HG02938 (cell line): ENCODE data around the gene CCSER2.
"Not testable (repeated sequence)": the region's sequence is repeated elsewhere in the genome, so short reads cannot be mapped to it uniquely, and the experiment has no call there.

Experiments used
- ATAC-seq: cut with Tn5 transposase; IDR thresholded peaks from one replicate; pipeline ENCODE4 v1.9.1; 2021; ENCODE audit warnings: mild to moderate bottlenecking, moderate library complexity; ENCODE audit not compliant: unreplicated experiment

Gene CCSER2

DNA sequence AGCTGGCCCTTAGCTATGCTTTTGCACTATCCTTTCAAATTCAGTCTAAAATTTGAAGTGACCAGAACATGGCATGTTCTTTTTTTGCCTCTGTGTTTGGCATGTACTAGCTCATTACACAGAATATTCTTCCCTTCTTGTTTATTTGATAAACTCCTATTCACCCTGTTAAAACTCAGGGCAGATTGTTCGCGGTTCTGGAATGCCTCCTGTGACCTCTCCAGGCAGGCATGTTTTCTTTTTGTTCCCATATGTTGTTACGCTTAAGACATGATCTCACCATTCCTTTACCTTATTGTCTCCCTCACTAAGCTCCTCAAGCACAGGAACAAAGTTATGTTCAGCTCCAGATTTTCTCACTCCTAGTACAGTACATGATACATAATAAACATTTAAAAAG lies 181.7 kb downstream of the CCSER2 start:
- no peak for ATAC-seq

DNA sequence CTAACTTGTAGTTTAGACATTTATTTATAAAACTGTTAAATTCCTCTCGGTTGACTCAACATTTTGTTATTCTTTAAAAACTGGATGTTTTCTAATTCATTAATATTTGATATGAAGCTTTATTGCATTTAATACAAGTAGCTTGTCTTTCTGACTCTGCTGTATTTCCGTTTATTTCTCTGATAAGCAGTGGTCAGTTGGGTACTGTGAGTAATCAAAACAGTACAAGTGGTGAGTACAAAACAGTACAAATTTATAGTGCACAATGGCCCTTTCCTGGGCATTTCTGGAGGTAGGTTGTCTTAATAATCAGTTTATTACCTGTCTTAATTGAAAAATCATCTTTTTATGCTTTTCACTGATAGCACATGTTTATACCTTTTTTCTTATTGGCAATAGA lies 182.7 kb downstream of the CCSER2 start:
- no peak for ATAC-seq

DNA sequence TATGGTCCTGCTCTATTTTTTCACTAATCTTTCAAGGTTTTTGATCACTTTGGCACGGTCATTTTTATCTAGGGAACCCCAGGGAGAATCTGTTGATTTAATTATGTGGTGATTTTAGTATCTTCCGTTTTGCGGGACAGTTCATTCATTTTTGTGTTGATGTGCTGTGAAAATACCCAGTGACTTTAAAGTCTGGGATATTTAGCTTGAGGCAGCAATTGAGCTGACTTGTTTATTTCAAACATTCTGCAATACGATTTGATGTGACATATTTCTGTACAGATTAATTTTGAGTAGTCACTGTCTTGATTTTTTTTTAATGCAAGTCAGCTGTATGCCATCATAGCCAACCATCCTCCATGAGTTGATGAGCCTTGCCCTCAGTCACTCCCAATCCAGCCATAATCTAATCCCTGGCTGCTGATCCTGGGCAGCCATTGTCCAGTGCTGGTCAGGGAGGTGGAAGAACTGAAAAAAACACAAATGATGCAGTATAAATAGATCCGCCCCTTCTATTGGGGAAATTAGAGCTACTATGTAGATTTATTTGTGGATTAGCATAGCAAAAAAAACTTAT lies 183.4 kb downstream of the CCSER2 start:
- ATAC-seq: no peak

- ATAC-seq: no peak
These were observed 189.2 kb downstream of the CCSER2 start for GRCh38 chr10:84517554-84517953.

GRCh38 chr10:84519235-84519634 lies 190.8 kb downstream of the CCSER2 start:
- no peak for ATAC-seq

DNA sequence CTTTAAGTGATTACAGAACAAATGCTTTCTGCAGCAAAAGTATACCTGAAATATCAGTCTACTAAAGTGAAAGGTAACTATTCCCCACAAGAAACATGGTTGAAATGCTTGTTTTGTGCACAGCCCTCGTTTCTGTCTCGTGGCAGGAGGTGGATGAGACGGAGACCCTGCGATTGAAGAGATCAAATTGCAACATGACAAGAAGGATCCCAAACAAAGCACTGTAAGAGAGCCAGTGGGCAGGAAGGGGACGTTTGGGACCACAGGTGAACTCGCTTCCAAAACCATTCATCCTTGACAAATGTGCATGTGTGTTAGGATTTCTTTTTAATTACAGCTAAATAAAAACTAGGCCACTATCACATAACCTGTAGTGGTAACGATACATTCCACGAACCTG lies 192.6 kb downstream of the CCSER2 start:
- no peak for ATAC-seq

DNA sequence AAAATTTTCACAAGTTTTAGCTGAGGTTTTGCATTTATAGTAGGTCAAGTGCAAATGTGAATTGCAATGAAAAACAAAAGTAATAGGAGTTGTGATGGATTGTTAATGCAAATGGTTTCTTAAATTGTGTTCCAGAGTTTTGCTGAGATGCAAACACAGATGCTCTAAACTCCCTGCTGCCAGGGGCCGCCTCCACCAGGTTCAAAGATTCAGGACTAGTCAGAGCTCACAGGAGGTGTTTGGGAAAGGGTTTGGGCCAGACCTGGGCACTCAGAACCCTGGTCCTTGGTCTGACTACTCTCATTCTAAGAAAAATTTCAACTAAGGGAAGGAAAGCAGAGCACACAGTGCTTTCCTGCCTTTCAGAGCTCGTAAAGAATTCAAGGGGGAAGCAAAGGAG lies 193.1 kb downstream of the CCSER2 start:
- ATAC-seq: no peak

GRCh38 chr10:84522612-84523462 lies 194.4 kb downstream of the CCSER2 start:
- ATAC-seq: no peak

DNA sequence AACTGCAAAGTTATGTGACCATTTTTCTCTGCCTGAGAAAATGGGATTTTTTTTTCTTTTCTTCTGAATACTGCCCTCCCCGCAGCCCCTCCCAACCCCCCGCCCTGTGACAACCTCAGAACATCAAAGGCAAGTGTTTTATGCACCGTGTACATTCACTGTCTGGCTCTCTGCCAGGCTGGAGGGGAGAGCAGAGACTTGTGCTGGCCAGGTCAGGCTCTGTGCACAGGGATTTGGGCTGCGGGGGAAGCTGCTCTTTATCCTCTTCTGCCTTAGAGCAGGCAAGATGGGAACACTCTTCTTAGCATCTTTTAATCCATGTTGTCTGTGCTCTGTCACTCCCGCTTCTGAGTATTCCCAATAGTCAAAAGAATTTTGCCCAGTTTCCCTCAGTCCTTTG lies 195.1 kb downstream of the CCSER2 start:
- ATAC-seq: no peak

GRCh38 chr10:84524435-84524834 lies 196.0 kb downstream of the CCSER2 start:
- no peak for ATAC-seq

GRCh38 chr10:84525120-84525806 lies 196.9 kb downstream of the CCSER2 start:
- ATAC-seq: no peak

DNA sequence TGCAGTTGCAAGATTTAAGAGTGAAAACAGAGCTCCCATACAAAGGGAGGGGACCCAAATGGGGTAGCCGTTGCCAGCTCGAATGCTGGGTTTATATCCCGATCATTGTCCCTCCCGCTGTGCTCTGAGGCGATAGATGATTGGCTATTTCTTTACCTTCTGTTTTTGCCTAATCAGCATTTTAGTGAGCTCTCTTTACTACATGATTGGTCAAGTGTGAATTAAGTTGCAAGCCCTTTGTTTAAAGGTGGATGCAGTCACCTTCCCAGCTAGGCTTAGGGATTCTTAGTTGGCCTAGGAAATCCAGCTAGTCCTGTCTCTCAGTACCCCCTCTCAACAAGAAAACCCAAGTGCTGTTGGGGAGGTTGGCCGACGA lies 197.4 kb downstream of the CCSER2 start:
- not testable (repeated sequence) for ATAC-seq

DNA sequence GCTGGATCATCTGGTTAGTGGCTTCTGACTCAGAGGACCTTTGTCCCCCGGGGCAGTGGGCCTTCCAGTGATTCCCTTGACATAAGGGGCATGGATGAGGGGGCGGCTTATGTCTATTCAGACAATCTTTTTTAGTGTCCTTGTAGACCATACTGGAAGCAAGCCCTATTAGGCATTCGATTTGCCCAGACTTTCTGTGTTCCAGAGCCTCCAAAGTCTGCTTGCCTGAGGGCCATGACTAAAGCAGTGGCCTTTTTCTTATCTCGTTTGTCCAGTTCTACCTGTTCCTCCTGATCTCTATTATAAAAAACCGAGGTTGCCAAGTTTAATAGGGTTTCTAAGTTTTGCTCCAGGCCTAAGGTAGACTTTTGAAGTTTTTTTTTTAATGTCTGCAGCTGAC lies 199.0 kb downstream of the CCSER2 start:
- not testable (repeated sequence) for ATAC-seq

DNA sequence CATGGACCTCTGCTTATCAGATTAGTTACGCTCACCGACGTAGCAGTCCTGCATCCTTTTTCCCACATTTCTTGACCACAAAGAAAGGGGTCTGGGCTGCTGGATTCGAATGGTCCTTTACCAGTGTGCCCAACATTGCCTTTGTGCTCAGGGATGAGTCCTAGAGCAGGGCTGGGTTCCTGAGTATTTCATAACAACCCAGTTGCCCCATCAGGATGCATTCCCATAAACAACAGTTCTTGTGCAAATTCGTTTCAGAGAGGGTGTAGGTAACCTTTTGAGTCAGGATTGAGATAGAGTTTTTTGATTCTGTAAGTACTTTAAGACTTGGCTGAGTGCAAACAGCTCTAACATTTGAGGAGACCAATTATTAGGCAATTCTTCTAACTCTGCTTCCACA lies 200.1 kb downstream of the CCSER2 start:
- ATAC-seq: not testable (repeated sequence)

DNA sequence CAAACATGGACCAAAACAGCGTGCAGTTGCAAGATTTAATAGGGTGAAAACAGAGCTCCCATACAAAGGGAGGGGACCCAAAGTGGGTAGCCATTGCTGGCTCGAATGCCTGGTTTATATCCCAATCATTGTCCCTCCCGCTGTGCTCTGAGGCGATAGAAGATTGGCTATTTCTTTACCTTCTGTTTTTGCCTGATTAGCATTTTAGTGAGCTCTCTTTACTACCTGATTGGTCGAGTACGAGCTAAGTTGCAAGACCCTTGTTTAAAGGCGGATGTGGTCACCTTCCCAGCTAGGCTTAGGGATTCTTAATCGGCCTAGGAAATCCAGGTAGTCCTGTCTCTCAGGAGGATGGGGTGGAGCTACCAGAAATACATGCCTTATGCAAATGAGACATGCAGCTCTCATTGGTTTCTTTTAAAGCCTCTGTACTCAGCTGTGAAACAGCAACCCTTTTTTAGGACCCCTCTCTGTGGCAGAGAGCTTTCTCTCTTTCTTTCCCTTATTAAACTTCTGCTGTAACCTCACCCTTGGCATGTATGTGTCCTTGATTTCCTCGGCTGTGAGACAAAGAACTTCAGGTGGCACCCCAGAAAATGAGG lies 202.4 kb downstream of the CCSER2 start:
- no peak for ATAC-seq

- ATAC-seq: no peak
These were observed 203.0 kb downstream of the CCSER2 start for GRCh38 chr10:84531396-84531795.

DNA sequence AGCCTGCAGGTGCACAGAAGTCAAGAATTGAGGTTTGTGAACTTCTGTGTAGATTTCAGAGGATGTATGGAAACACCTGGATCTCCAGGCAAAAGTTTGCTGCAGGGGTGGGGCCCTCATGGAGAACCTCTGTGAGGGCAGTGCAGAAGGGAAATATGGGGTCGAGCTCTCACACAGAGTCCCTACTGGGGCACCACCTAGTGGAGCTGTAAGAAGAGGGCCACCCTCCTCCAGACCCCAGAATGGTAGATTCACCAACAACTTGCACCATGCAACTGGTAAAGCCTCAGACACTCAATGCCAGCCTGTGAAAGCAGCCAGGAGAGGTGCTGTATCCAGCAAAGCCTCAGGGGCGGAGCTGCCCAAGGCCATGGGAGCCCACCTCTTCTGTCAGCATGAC lies 205.8 kb downstream of the CCSER2 start:
- ATAC-seq: no peak

DNA sequence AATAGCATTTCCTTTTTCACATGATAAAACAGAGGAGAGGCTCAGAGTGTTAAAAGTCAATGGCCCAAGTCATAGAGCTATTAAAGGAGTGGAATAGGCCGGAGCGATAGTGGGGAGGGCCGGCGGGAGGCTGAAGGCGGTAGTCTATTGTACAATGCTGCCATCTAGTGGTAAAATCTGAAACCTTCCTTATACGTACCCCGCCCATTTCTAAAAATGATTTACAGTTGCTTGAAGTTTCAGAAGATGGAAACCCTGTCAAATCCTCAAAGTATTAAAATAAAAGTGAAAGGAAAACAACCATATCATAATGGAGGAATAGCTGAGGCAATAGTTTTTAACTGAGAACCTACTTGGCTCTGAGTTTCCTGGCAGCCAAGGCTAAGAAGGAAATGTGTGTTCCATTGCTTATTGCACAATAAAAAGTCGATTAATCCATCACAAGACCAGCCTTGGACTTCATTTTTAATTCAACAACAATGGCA lies 209.1 kb downstream of the CCSER2 start:
- peak; percentile 77 for ATAC-seq

GRCh38 chr10:84538036-84538435 lies 209.6 kb downstream of the CCSER2 start:
- ATAC-seq: no peak

DNA sequence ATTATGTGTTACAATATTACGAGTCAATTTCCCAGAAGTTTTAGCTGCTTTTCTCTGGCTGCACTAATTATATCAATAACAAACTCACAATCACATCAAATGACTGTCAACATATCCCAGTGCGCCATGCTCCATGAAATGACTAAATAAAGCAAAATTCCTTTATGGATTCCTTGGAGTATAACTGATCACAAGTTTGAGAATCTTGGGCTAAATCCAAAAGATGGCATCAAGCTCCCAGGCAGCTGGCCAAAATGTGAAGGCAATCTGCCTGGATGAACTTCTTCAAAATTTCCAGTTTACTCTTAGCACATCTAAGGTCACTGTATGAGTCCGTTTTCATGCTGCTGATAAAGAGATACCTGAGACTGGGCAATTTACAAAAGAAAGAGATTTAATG lies 210.8 kb downstream of the CCSER2 start:
- no peak for ATAC-seq

GRCh38 chr10:84540022-84540616 lies 211.7 kb downstream of the CCSER2 start:
- peak; percentile 5 for ATAC-seq
